A549 (cell line): ENCODE results near the gene AKAP6. TPM values are rescaled to one million over a fixed set of nuclear protein-coding genes. Genes with fewer than 3 reads are reported as not detected.

Source experiments
- ATAC-seq, 2 experiments: fragments of 200-7000 bp in 1 of 2; fragments of >200 bp in 1 of 2; cut with Nextera tagmentation in 1 of 2; cut with Tn5 transposase in 1 of 2; 3 replicates each; pipeline versions ENCODE4 v1.8.0 to v1.9.1; 2018 to 2020; ENCODE audit warnings: mild to moderate bottlenecking in 1 of 2, moderate library complexity in 1 of 2
- CTCF ChIA-PET: fragments of 300-600 bp; sonication (Branson Sonifier 250); formaldehyde crosslinking; extraction: SDS; loops from one replicate; lab custom pipeline; 2021; ENCODE audit warnings: antibody characterized with exemption, inconsistent platforms; lab: Yijun Ruan, JAX
- POLR2A ChIA-PET: fragments of 350-600 bp; formaldehyde crosslinking; extraction: SDS; loops from one replicate; lab custom pipeline; 2021; ENCODE audit warnings: antibody characterized with exemption, inconsistent platforms; lab: Yijun Ruan, JAX
- DNase-seq, 2 experiments: peaks; one replicate each; pipeline versions ENCODE4 v3.0.0 to v3.0.0-alpha.2; 2011 to 2016; ENCODE audit warnings: low read depth in 1 of 2, low spot score in 1 of 2
- FAIRE-seq: peaks from 2 replicates; lab custom pipeline; 2011; peaks lifted over from hg19 to GRCh38; lab: Jason Lieb, UNC
- H3K27ac ChIP-seq, 2 experiments: fragments of >200 bp; sonication (Bioruptor Twin); formaldehyde crosslinking; 3 replicates each; pipeline ENCODE4 v1.5.1; 2016 to 2017
- H3K4me1 ChIP-seq: fragments of >200 bp; sonication (Bioruptor Twin); formaldehyde crosslinking; 3 replicates; pipeline ENCODE4 v1.6.1; 2016
- H3K4me2 ChIP-seq: fragments of >200 bp; sonication (Bioruptor Twin); formaldehyde crosslinking; 3 replicates; pipeline ENCODE4 v1.6.1; 2016
- H3K4me3 ChIP-seq: fragments of >200 bp; sonication (Bioruptor Twin); formaldehyde crosslinking; 3 replicates; pipeline ENCODE4 v1.5.1; 2016
- H3K9me3 ChIP-seq: fragments of >200 bp; sonication (Bioruptor Twin); formaldehyde crosslinking; 3 replicates; pipeline ENCODE4 v1.6.1; 2016
- CEBPB ChIP-seq, 2 experiments: fragments of >200 bp in 1 of 2; sonication (Bioruptor Twin) in 1 of 2; formaldehyde crosslinking in 1 of 2; IDR thresholded peaks; 2 replicates each; pipeline ENCODE4 v1.6.1; 2012 to 2016
- CHD2 ChIP-seq: fragments of 150-350 bp; IDR thresholded peaks from 2 replicates; pipeline ENCODE4 v1.6.1; 2014; ENCODE audit warnings: low read length; ENCODE audit not compliant: partially characterized antibody
- CHD4 ChIP-seq: fragments of 200-600 bp; sonication (generic); IDR thresholded peaks from 2 replicates; pipeline ENCODE4 v1.6.1; 2016; ENCODE audit warnings: antibody characterized with exemption, mild to moderate bottlenecking, borderline replicate concordance
- EHF ChIP-seq: fragments of 250-450 bp; sonication (Bioruptor Pico); IDR thresholded peaks from 2 replicates; pipeline ENCODE4 v1.5.0; 2020; ENCODE audit warnings: mild to moderate bottlenecking
- EHMT2 ChIP-seq: fragments of 200-600 bp; sonication (generic); IDR thresholded peaks from 2 replicates; pipeline ENCODE4 v1.6.1; 2016; ENCODE audit warnings: antibody characterized with exemption, low read depth, mild to moderate bottlenecking, moderate library complexity
- FOSL2 ChIP-seq, 2 experiments: fragments of 450-650 bp in 1 of 2; fragments of >200 bp in 1 of 2; sonication (Bioruptor Twin) in 1 of 2; formaldehyde crosslinking; IDR thresholded peaks; 2 replicates each; pipeline versions ENCODE4 v1.5.0 to v1.6.1; 2016 to 2020; ENCODE audit warnings: mild to moderate bottlenecking in 1 of 2, moderate library complexity in 1 of 2
- HDAC2 ChIP-seq: fragments of 200-600 bp; sonication (generic); IDR thresholded peaks from 2 replicates; pipeline ENCODE4 v1.6.1; 2016
- HOXB13 ChIP-seq: fragments of 250-450 bp; sonication (Bioruptor Pico); IDR thresholded peaks from 2 replicates; pipeline ENCODE4 v1.5.0; 2020; ENCODE audit warnings: low read depth, mild to moderate bottlenecking, moderate library complexity
- HOXB5 ChIP-seq: fragments of 250-450 bp; sonication (Bioruptor Pico); IDR thresholded peaks from 2 replicates; pipeline ENCODE4 v1.5.0; 2020; ENCODE audit warnings: mild to moderate bottlenecking, moderate library complexity
- NFE2L2 ChIP-seq: fragments of 150-350 bp; conservative IDR thresholded peaks from 2 replicates; pipeline ENCODE4 v1.6.1; 2014; ENCODE audit warnings: low read length
- NR3C1 ChIP-seq: fragments of >200 bp; sonication (Bioruptor Twin); formaldehyde crosslinking; IDR thresholded peaks from 3 replicates; pipeline ENCODE4 v1.6.1; 2017
- ZC3H11A ChIP-seq: fragments of 450-650 bp; IDR thresholded peaks from 2 replicates; pipeline ENCODE4 v1.6.1; 2014; ENCODE audit warnings: antibody characterized with exemption, mild to moderate bottlenecking
- ZNF302 ChIP-seq: fragments of 250-450 bp; sonication (Bioruptor Pico); IDR thresholded peaks from 2 replicates; pipeline ENCODE4 v1.9.0; 2021; ENCODE audit warnings: inconsistent platforms, mild to moderate bottlenecking, moderate library complexity
- WGBS: methylation state at CpG from one replicate; pipeline ENCODE4 v1.1.6; 2017; ENCODE audit errors: missing lambda C conversion rate; 5-methylcytosine and 5-hydroxymethylcytosine counted together
- polyA plus RNA-seq, 4 experiments: library from polyadenylated mRNA; depleted of rRNA in 3 of 4; stranded (reverse); fragments of >200 nt; fragmentation: RNase III in 1 of 4; extraction: RNeasy Plus Mini Kit Qiagen cat#74134 plus additional on column Dnase treatment in 1 of 4; gene quantifications; 2 replicates in 3 of 4; 3 replicates in 1 of 4; pipeline ENCODE4 v1.2.3, GENCODE V29; 2011 to 2017
- TF ChIP-seq, protein P1 (sequence below): fragments of >200 bp; sonication (Bioruptor Twin); formaldehyde crosslinking; IDR thresholded peaks from 3 replicates; pipeline ENCODE4 v1.6.1; 2016
- TF ChIP-seq, protein P2 (sequence below): fragments of 250-450 bp; sonication (Bioruptor Pico); IDR thresholded peaks from 2 replicates; pipeline ENCODE4 v1.5.0; 2021; ENCODE audit warnings: mild to moderate bottlenecking, moderate library complexity, borderline replicate concordance
- TF ChIP-seq, protein P3 (sequence below): fragments of >200 bp; sonication (Bioruptor Twin); formaldehyde crosslinking; IDR thresholded peaks from 3 replicates; pipeline ENCODE4 v1.5.1; 2016

AKAP6 gene
- polyA plus RNA-seq, 2 of the 4 experiments (the other 2 are of a cell fraction), result 0.27 to 1.9 TPM

DNA sequence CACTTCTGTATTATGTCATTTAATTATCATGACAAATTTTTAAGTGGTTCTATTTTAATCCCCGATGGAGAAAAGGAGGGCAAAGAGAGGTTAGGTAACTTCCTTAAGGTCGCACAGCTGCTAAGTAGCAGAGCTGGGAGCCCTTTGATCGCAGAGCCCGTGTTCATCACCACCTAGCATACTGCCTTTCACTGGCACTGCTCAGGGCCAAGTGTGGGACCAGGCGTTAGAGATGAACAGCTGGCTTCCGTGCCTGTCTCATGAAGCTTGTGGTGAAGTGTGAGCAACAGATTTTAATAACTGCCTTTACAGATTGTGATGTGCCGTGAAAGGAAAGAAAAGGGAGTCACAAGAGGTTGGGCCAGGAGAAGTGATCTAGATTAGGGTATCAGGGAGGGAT is 273.6 kb downstream of the AKAP6 start:
- no peaks in the 10 kb centered on the region for H3K9me3 ChIP-seq
- no peak overlapping the region for H3K4me3 ChIP-seq
- no peak for FAIRE-seq
- ChIA-PET CTCF (interaction anchor here (1.5 to 1.6 kb wide), 2 partner anchors 11 to 27 kb away, joined by 5 to 6 read pairs; no protein-coding TSS in a partner anchor), POLR2A (no interaction called here)
- no peak overlapping the region for H3K4me2 ChIP-seq
- no peak overlapping the region for H3K27ac ChIP-seq
- WGBS, result 68% methylated on average over 7 of the region's 7 CpGs
- no peak for TF ChIP-seq EHF (CRISPR knock-in tag)
- TF ChIP-seq CHD2, result no peak
- TF ChIP-seq, protein P1, sequence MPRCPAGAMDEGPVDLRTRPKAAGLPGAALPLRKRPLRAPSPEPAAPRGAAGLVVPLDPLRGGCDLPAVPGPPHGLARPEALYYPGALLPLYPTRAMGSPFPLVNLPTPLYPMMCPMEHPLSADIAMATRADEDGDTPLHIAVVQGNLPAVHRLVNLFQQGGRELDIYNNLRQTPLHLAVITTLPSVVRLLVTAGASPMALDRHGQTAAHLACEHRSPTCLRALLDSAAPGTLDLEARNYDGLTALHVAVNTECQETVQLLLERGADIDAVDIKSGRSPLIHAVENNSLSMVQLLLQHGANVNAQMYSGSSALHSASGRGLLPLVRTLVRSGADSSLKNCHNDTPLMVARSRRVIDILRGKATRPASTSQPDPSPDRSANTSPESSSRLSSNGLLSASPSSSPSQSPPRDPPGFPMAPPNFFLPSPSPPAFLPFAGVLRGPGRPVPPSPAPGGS, result no peak
- TF ChIP-seq EHMT2, result no peak
- TF ChIP-seq HDAC2, result no peak
- no peak for TF ChIP-seq CEBPB (IDR thresholded peaks at IDR 0.05)
- no peak for TF ChIP-seq CHD4
- TF ChIP-seq NFE2L2, result no peak
- no peak for TF ChIP-seq NR3C1
- no peak for TF ChIP-seq ZC3H11A
- H3K4me1 ChIP-seq, result no peaks in the 10 kb centered on the region; the same call in 2 of the 3 replicates
- no peak for ATAC-seq
- DNase-seq, result no peak

DNA sequence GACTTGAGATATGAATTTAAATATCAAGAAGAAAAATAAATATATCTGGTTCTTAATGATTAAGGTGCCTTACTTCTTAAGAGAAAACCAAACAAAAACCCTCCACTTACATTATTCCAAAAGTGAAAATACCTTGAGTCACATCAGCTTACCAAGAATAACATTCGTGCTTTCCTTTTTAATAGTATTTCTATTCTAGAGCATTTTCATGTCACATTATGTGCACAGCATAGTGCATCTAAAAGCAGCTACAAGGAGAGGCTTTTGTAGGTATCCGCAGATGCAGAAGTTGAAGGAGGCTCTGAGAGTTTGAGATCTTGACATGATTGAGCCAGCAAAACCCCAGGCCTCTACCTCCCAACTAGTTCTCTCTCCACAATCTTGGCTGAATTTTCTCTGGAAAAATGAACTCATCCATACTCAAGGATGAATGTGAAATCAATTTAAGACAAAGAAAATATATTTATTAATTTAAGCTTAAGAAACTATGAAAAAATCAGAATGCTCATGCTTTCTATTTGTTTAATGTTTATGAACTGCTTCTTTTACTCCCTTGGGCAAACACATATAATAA is 275.0 kb downstream of the AKAP6 start:
- no peak for ATAC-seq
- WGBS, result 70% methylated on average over 2 of the region's 2 CpGs
- Histone ChIP-seq H3K4me2 (no peak overlapping the region), H3K9me3 (no peaks in the 10 kb centered on the region), H3K27ac (no peak overlapping the region), H3K4me3 (no peak overlapping the region), H3K4me1 (no peaks in the 10 kb centered on the region; the same call in 2 of the 3 replicates)
- no peak for FAIRE-seq
- TF ChIP-seq HOXB5 (CRISPR knock-in tag) (no peak), FOSL2 (IDR thresholded peaks at IDR 0.05) (no peak), FOSL2 (CRISPR knock-in tag; IDR thresholded peaks at IDR 0.05) (no peak), HOXB13 (CRISPR knock-in tag) (no peak)
- TF ChIP-seq, protein P2, sequence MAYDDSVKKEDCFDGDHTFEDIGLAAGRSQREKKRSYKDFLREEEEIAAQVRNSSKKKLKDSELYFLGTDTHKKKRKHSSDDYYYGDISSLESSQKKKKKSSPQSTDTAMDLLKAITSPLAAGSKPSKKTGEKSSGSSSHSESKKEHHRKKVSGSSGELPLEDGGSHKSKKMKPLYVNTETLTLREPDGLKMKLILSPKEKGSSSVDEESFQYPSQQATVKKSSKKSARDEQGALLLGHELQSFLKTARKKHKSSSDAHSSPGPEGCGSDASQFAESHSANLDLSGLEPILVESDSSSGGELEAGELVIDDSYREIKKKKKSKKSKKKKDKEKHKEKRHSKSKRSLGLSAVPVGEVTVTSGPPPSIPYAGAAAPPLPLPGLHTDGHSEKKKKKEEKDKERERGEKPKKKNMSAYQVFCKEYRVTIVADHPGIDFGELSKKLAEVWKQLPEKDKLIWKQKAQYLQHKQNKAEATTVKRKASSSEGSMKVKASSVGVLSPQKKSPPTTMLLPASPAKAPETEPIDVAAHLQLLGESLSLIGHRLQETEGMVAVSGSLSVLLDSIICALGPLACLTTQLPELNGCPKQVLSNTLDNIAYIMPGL (CRISPR knock-in tag), result no peak
- TF ChIP-seq, protein P3, sequence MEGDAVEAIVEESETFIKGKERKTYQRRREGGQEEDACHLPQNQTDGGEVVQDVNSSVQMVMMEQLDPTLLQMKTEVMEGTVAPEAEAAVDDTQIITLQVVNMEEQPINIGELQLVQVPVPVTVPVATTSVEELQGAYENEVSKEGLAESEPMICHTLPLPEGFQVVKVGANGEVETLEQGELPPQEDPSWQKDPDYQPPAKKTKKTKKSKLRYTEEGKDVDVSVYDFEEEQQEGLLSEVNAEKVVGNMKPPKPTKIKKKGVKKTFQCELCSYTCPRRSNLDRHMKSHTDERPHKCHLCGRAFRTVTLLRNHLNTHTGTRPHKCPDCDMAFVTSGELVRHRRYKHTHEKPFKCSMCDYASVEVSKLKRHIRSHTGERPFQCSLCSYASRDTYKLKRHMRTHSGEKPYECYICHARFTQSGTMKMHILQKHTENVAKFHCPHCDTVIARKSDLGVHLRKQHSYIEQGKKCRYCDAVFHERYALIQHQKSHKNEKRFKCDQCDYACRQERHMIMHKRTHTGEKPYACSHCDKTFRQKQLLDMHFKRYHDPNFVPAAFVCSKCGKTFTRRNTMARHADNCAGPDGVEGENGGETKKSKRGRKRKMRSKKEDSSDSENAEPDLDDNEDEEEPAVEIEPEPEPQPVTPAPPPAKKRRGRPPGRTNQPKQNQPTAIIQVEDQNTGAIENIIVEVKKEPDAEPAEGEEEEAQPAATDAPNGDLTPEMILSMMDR, result no peak
- CTCF ChIA-PET, result no interaction called here
- POLR2A ChIA-PET, result no interaction called here
- DNase-seq, result no peak

DNA sequence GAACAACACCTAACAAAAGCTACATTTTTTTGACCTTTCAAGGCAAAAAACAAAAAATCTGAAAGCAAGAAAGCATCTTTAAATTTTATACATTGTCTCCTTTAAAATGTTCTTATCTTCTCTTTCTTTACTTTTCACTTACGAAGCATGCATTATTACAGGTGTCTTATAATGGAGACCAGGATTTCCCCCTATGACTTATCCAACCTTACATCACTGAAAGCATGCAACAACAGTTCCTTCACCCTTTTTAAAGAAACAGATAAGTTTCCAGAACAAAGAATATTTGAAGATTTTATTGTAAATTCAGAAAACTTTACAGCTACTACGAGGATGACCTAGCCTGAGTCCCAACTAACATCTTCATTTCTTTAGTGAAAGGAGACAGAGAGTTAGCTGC is 277.2 kb downstream of the AKAP6 start:
- FAIRE-seq (no peak), DNase-seq (peak in 1 of 2 experiments; percentile 18), ATAC-seq (no peak)
- CTCF ChIA-PET, result interaction anchor here (0.9 kb wide), 2 partner anchors 105 to 1717 kb away, joined by 3 read pairs; no protein-coding TSS in a partner anchor
- TF ChIP-seq FOSL2 (IDR thresholded peaks at IDR 0.05) (no peak), FOSL2 (CRISPR knock-in tag; IDR thresholded peaks at IDR 0.05) (peak; percentile 73), ZNF302 (CRISPR knock-in tag) (no peak)
- Histone ChIP-seq H3K9me3 (no peaks in the 10 kb centered on the region), H3K4me3 (no peak overlapping the region), H3K27ac (no peak overlapping the region), H3K4me1 (no peaks in the 10 kb centered on the region; the same call in 2 of the 3 replicates), H3K4me2 (no peak overlapping the region)
- 10% methylated on average over 2 of the region's 2 CpGs for WGBS
- POLR2A ChIA-PET, result interaction anchor here (0.6 kb wide), 1 partner anchor 1092 kb away, joined by 6 read pairs; no protein-coding TSS in a partner anchor
